ENCODE results near the gene ENKD1.
"Not testable (repeated sequence)": the region's sequence is repeated elsewhere in the genome, so short reads cannot be mapped to it uniquely, and the experiment has no call there.

The ENKD1 gene, protein sequence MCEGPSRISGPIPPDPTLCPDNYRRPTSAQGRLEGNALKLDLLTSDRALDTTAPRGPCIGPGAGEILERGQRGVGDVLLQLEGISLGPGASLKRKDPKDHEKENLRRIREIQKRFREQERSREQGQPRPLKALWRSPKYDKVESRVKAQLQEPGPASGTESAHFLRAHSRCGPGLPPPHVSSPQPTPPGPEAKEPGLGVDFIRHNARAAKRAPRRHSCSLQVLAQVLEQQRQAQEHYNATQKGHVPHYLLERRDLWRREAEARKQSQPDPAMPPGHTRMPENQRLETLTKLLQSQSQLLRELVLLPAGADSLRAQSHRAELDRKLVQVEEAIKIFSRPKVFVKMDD

DNA sequence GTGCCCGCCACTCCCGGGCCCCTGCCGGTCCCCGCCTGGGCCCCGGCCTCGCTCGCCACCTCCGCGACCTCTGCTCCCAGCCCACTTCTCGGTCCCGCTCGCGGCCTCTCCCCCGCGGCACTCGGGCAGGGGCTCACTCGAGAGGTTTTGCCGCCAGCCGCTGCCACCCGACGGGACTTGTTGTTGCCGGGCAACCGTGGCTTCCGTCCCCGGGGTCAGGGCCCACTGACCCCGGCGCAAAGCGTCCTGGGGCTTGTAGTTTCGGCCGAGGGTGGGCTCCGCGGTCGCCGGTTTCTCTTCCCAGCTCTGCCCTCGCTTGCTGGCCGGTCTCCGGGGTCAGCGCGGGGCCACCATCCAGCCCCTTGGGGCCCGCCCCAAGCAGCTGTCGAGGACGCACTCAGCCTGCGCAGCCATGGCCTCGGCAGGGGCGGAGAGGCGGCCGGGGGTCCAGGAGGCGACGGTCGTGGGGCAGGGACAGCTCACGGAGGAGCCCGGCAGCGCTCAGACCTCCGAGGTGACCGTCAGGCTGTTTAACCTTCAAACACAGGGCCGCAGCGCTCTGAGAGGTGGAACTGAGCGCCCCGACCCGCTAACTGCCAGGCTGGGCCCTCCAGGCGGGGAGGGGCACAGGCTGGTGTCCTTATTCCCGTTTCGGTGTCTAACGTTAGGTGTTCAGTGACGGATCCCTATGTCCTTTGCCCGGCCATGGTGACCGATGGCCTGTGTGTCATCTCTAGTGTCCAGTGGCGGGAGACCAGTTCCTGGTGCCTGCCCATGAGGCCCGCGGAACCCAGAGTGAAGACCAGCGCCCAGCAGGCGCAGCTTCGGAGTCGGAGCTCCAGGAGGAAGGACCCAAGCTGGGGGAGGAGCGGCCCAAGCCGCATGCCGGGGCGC lies at the start of gene ENKD1, which contains the start of gene C16orf86:
Gene ENKD1 (minus strand): TSS at position 192 of the 894 bp plus-strand sequence. CDS start 308 bp downstream, outside the sequence.
Gene C16orf86 (plus strand): TSS at position 256 of the 894 bp plus-strand sequence. CDS start 157 bp downstream, at position 413.
- peak; percentile 85 for DNase-seq

DNA sequence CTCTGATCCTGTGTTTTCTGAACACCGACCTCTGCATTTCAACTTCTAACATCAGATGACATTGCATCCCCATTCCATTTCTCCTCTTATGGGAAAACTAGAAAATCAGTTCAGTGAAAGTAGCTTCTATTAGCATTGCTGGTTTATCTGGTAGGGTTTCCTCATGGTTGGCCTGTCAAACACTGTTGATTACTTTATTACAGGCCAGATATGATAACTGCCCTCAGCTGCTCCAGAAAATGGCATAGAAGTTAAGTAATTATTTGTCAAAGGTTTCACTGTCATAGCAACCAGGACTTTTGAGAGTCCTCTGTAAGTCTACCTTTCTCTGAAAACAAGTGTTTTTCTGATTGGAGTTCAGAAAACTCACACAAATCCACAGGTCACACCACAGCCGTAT lies 49.5 kb upstream of the ENKD1 start:
- DNase-seq = no peak

DNA sequence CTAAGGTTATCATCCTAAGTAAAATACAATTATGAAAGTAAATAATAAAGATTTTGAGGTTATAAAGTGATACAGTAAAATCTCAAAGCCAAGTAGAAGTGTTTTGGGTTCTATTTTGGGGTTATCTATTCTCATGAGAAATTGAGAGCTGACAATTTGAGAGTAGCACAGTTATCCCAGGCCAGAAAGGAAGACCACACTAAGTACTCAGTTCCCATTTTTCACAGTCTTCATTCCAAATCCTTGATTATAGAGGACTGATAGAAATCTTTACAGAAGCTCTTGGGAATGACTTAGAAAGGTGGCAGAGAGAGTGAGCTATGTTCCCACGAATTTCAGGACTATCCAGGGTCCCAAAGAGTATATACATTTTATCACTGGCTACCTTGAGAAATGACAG lies 48.0 kb upstream of the ENKD1 start:
- DNase-seq = no peak

DNA sequence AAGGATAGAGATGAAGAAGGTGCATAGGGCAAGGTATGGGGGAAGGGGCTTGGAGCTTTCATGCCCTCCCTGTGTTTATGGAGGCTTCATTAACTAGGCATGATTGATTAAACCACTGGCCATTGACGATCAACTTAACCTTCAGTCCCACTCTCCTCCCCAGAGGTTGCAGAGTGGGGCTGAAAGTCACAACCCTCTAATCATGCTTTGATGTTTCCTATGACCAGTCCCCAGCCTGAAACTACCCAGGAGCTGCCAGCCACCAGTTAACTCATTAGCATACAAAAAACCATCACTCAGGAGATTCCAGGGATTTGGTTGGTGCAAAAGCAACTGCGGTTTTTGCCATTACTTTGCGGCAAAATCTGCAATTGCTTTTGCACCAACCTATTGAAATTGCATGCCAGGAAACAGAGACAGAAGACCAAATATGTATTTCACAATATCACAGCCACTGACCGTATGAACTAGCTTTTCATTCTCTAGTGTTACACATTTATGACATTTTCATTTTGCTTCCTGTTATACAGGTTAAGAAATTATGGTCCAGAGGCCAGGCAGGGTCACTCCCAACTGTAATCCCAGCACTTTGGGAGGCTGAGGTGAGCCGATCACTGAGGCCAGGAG lies 47.2 kb upstream of the ENKD1 start:
- DNase-seq = no peak

DNA sequence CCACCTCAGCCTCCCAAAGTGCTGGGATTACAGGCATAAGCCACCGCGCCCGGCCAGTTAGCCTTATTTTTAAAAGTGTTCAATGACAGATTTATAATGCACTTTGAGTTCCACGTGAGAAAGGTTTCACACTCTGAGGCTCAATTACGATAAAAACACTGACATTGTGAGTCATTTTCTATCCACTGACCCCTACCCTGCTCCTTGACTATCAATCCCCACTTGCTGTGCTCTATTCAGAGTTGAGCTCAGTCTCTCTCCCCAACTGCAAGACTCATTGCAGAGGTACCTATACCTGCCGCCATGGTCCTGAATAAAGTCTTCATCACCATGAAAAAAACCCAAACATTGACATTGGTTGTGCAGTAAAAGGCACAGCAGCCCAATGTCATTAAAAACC lies 44.1 kb upstream of the ENKD1 start:
- no peak for DNase-seq

DNA sequence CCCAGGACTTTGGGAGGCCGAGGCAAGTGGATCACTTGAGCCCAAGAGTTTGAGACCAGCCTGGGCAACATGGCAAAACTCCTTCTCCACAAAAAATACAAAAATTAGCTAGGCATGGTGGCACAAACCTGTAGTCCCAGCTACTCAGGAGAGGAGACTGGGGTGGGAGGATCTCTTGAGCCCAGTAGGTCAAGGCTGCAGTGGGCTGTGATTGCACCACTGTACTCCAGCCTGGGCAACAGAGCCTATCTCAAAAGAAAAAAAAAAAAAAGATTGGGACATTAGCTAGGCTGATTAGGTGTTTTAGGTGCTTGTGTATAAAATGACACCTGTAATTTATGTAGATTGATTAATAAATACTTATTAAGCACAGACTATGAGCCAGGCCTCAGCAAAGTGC lies 42.5 kb upstream of the ENKD1 start:
- DNase-seq = no peak

DNA sequence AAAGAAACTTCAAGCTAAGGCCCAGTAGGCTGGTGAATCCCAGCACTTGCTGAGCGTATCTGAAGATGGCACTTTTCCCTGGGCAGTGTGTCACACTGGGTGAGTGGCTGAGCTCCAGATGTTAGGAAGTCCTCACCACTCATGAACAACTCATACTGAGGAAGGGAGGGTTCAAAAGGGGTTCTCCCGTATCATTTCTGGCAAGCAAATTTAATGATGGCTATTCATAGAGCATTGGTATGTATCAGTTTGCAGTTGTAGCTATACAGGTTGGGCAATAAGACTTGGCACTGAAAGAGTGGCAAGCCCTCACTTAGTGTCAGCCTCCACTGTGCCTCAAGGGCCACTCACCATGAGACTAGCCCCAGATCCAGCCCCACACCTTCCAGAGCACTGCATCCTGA lies 41.8 kb upstream of the ENKD1 start:
- DNase-seq = no peak

DNA sequence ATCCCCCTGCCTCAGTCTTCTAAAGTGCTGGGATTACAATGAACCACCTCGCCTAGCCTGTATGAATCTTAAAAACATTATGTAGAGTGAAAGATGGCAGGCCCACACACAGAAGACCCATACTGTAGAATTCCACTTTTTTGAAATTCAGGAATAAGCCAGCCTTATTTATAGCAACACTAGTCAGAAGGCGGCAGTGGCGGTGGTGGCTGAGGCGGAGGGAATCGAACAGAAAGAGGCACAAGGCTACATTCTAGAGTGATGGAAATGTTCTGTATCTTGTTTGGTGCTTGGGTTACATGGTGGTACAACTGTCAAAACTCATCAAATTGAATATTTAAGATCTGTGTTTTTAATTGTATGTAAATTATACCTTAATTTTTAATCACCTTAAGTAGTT lies 41.2 kb upstream of the ENKD1 start:
- DNase-seq = no peak

DNA sequence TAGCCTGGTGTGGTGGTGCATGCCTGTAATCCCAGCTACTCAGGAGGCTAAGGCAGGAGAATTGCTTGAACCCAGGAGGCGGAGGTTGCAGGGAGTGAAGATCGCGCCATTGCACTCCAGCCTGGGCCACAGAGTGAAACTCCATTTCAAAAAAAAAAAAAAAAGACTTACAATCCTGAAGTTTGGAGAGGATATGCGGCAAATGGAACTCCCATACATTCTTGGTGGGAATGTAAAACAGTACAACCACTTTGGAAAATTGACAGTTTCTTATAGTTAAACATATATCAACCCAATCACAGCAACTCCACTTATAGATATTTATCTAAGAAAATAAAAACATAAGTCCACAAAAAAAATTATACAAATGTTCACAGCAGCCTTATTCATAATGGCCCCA lies 40.7 kb upstream of the ENKD1 start:
- no peak for DNase-seq

DNA sequence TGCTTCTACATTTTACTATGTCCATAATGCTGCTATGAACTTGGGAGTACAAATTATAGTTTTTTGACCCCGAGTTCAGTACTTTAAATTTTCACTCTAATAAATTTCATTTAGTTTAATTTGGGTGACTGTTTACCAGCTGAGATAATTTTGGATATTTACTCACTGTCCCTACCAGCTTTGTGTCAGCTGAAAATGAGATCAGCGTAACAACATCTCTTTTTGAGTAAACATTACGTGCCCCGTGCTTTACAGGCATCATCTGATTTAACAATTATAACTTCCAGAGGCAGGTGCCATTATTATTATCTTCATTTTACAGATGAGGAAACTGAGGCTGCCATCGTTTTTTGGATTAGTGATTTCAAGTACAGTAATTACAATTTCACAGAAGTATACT lies 37.6 kb upstream of the ENKD1 start:
- no peak for DNase-seq

DNA sequence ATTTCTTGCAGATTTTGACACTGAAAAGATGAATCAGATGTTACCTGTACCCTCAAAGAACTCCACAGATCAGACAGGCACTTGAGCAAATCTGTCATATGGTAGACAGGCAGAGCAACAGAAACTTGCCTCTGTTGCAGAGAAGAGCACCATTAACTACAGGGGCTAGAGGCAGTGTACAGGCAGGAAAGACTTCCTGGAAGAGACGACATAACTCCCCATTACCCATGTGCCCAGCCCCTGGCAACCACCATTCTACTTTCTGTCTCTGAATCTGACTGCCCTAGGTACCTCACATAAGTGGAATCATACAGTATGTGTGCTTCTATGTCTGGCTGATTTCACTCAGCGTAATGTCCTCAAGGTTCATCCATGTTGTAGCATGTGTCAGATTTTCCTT lies 37.1 kb upstream of the ENKD1 start:
- no peak for DNase-seq

DNA sequence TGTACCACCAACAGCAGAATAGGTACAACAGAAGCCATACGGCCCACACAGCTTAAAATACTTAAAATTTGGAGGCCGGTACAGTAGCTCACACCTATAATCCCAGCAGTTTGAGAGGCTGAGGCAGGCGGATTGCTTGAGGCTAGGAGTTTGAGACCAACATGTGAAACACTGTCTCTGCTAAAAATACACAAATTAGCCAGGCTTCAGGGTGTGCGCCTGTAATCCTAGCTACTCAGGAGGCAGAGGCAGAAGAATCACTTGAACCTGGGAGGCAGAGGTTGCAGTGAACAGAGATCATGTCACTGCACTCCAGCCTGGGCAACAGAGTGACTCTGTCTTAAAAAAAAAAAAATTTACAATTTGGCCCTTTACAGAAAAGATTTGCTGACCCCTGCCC lies 35.6 kb upstream of the ENKD1 start:
- DNase-seq = no peak

DNA sequence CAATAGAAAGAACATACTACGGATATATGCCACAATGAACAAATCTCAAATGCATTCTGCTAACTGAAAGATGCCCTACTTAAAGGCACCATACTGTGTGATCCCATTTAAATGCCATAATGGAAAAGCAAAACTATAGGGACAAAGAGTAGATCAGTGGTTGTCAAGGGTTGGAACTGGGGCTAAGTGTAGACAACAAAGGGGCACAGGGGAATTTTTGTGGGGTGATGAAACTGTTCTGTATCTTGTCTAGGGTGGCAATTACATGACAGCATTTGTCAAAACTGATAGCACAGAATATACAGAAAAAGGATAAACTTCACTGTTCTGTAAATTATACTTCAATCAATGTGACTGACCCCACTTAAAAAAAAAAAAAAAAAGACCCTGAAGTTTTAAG lies 34.9 kb upstream of the ENKD1 start:
- no peak for DNase-seq

DNA sequence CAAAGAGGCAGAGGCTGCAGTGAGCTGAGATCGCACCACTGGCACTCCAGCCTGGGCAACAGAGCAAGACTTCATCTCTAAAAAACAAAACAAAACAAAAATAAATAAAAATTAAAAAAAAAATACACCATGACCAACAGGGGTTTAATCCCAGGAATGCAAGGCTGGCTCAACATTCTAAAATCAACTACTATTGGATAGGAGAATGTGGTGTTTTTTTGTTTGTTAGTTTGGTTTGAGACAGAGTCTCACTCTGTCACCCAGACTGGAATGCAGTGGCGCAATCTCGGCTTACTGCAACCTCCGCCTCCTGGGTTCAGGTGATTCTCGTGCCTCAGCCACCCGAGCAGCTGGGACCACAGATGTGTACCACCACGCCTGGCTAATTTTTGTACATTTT lies 32.7 kb upstream of the ENKD1 start:
- DNase-seq = no peak

DNA sequence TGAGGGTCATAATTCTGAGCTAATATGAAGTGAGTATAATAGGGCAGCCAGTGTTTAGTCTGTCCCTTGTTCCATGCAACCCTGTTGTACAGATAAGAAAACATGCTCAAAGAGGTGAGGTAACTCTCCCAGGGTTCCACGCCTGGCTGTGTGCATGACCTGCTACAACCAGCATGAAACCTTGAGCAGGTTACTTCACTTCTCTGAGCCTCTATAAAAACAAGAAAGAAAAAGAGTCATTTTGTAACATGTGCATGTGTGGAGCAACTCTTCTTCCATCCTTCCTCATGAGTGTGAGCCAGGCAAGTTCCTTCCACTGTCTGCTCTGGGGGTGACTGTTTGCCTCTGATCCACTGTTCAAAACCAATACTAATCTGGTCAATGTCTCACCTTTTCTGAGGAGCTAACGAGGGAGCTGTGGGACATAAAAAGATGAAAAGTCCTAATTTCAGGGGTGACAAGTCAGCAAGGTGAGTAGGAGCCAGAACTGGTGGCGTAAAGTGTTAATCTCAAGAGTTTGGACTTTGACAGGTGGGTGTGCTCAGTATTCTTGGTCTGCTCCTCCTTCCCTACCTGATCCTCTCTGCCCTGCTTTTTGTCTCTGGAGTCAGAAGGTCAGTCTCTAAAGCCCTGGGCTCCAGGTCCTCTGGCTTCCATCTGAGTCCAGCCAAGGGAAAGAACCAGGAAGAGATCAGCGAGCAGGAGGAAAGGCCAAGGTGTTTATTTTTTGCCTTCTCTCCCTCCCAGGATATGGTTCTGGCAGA lies 31.1 kb upstream of the ENKD1 start:
- DNase-seq = no peak

DNA sequence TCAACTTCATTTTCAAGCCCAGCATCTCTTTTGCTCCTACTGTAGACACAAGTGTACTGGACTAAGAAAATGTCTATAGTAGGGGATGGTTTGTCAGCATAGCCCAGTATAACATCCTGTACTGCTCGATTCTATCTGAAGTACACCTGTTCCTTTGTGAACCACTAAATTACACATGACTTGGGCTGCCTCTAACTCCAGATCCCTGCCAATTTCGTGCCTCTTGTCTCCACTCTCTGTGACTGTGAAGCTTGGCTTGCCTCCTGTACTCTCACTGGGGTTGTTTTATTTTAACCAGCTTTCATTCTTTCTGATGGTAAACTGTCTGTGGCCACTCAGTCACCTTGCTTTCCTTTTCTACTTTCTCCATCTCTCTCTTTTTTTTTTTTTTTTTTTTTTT lies 28.1 kb upstream of the ENKD1 start:
- DNase-seq = no peak

DNA sequence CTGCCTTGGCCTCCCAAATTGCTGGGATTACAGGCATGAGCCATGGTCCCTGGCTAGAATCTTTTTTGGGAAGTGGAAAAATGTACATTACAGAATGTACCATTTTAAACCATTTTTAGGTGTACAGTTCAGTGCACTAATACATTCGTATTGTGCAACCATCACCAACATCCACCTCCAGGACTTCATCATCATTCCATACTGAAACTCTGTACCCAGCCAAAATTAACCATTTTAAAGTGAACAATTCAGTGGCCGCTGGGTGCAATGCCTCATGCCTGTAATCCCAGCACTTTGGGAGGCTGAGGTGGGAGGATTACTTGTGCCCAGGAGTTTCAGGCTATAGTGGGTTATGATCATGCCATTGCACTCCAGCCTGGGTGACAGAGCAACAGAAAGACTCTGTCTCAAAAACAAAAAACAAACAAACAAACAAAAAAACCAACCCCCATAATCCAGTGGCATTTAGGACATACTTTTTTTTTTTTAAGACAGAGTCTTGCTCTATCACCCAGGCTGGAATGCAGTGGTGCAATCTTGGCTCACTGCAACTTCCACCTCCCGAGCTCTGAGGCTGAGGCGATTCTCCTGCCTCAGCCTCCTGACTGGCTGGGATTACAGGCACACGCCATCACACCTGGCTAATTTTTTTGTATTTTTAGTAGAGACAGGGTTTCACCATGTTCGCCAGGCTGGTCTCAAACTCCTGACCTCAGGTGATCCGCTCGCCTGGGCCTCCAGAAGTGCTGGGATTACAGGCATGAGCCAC lies 27.2 kb upstream of the ENKD1 start:
- DNase-seq = not testable (repeated sequence)

DNA sequence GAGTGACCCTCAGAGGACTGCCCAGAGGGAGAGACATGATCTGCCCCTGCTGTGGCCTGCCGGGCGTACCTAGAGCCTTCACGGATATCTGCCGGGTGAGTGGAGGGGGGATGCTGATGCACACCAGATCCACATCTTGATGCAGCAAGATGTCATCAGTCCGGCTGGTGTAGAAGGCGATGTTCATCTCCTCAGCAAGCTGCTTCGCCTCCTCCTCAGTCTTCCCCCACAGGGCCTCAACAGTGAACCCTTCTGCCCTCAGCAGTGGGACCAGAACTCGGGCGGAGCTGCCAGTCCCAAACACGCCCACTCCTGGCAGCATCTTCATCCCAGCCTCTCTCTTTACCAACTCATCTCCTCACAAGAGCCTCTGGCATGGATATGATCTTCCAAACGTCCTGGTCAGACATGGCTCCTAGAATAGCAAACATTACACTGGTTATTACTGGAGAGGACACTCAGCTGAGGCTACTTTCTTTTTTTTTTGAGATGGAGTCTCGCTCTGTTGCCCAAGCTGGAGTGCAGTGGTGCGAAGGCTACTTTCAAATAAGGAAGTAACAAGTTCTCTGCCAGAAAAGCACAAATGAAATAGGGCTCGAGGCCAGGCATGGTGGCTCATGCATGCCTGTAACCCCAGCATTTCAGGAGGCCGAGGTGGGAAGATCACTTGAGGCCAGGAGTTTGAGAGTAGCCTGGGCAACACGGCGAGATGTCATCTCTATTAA lies 19.0 kb upstream of the ENKD1 start:
- DNase-seq = no peak

DNA sequence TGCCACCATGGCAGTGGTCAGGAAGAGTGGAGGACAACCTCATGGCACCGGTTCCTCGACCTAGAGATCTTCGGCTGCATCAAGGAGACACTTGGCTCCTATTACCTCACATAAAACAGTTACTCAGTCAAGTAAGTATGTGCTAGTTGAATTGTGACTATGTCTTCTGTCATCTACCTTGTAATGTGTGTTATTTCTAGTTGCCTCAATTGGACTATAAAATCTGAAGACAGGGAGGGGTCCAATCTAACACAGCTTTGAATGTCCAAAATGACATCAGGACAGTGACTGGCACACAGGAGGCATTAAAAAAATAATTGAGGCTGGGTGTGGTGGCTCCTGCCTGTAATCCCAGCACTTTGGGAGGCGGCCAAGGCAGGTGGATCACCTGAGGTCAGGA lies 17.2 kb upstream of the ENKD1 start:
- DNase-seq = no peak

DNA sequence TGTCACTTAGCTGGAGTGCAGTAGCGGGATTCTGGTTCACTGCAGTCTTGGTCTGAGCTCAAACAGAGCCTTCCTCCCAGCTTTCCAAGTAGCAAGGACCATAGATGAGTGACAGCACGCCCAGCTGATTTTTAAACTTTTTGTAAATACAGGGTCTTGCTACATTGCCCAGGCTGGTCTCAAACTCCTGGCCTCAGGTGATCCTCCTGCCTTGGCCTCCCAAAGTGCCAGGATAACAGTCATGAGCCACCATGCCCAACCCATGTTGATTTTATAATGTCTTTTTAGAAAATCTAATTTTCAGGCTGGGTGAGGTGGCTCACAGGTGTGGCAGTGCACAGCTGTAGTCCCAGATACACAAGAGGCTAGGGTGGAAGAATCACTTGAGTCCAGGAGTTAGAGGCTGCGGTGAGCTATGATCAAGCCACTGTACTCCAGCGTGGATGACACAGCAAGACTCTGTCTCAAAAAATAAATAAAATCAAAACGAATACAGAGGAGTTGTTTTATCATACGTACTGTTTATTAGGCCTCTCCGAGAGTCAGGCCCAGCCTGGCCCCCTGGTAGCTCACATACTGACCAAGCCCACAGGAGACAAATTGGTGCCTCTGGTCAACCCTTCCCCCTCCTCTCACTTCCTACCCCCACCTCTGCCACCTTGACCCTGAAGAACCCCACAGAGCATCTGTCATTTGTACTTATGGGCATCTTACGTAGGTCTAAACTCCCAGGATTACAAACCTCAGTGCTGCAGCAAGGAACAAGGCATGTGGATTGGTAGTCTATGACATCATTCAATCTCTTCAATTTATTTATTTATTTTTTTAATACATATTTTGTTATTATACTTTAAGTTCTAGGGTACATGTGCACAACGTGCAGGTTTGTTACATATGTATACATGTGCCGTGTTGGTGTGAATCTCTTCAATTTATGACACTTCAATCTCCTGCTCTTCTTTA lies 13.7 kb upstream of the ENKD1 start:
- DNase-seq = no peak

Measured in NCI-H2171 (cell line).